ENCODE measurements around the gene SLC36A4.
"Not testable (repeated sequence)": the region's sequence is repeated elsewhere in the genome, so short reads cannot be mapped to it uniquely, and the experiment has no call there.

The SLC36A4 gene

DNA sequence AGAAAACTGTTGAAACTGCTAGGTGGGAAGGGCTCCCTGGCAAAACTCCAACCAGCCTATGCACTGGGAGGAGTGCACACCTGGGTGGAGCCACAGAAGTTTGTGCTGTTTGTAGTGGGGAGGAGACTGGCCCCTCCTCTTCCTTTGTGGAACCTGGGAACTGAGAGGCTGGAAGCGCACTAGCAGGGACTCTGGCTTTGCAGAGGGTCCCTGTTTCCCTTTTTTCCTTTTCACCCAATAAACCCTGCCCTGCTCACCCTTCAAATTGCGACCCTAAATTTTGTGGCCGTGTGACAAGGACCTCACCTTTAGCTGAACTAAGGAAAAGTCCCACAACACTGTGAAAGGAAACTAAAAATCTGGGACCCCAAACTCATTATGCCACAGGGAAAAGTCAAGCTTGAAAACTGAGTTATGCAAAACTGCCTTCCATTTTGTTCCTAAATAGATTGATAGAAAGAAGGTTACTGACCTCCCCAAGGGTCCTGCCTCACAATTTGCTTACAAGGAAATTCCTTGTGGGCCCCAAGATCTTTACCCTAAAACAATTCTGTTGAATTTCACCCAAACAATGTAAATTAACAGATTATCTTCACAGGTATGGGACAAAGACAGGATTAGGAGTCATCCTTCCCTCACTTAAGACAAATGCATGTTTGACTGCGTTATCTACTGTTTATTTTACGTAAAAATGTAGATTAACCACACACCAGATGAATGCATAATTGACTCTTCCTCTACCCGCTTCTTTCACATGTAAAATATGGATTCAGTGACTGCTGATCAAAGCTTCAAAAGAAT is 81.0 kb downstream of the SLC36A4 start:
- ATAC-seq: no peak
- H3K27ac Mint-ChIP-seq: no peak overlapping the region
- H3K36me3 Mint-ChIP-seq: no peaks in the 10 kb centered on the region
- H3K27me3 Mint-ChIP-seq: peaks cover 19% of the 10 kb centered on the region
- H3K4me1 Mint-ChIP-seq: no peaks in the 10 kb centered on the region
- H3K4me3 Mint-ChIP-seq: no peak overlapping the region
- no peaks in the 10 kb centered on the region for H3K9me3 Mint-ChIP-seq

DNA sequence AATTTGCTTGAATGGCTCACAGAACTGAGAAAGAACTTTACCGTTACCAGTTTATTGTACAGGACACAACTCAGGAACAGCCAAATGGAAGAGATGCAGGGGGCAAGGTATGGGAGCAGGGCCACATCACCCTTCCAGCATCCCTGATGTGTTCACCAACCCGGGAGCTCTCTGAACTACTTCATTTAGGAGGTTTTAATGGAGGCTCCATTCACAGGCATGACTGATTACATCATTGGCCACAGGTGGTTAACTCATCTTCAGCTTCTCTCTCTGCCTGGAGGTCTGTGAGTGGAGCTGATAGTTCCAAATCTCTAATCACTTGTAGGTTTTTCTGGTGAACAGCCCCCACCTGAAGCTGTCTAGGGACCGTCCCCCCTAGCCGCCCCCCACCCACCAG is 83.5 kb downstream of the SLC36A4 start:
- Mint-ChIP-seq H3K27me3 (peaks cover 28% of the 10 kb centered on the region), H3K36me3 (no peaks in the 10 kb centered on the region), H3K4me3 (no peak overlapping the region), H3K27ac (no peak overlapping the region), H3K4me1 (no peaks in the 10 kb centered on the region), H3K9me3 (peaks cover 4% of the 10 kb centered on the region)
- ATAC-seq: no peak

DNA sequence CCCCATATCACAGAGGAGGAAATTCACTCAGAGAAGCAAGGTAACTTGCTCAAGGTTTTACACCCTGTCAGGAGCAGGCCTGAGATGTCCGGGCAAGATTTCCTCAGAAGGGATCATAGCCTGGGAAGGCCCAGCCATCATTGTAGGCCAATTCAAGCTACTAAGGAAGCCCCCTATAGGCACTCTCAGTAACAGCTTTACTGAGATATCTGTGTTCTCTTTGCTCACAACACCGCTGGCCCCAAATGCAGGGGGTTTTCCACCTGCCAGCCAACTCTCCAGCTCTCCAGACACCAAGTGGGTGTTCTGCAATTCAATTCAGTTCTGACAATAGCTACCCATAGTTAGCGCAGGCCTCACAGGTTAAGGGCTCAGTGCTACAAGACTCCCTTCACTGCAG is 84.0 kb downstream of the SLC36A4 start:
- no peaks in the 10 kb centered on the region for H3K36me3 Mint-ChIP-seq
- peaks cover 5% of the 10 kb centered on the region for H3K9me3 Mint-ChIP-seq
- no peak overlapping the region for H3K27ac Mint-ChIP-seq
- peaks cover 32% of the 10 kb centered on the region for H3K27me3 Mint-ChIP-seq
- H3K4me1 Mint-ChIP-seq: no peaks in the 10 kb centered on the region
- ATAC-seq: no peak
- H3K4me3 Mint-ChIP-seq: no peak overlapping the region

DNA sequence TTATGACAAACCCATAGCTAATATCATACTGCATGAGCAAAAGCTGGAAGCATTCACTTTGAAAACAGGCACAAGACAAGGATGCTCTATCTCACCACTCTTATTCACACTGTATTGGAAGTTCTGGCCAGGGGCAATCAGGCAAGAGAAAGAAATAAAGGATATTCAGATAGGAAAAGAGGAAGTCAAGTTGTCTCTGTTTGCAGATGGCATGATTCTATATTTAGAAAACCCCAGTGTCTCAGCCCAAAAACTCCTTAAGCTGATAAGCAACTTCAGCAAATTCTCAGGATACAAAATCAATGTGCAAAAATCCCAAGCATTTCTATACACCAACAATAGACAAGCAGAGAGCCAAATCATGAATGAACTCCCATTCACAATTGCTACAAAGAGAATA is 86.6 kb downstream of the SLC36A4 start:
- not testable (repeated sequence) for H3K27ac Mint-ChIP-seq, H3K36me3 Mint-ChIP-seq, H3K4me3 Mint-ChIP-seq, H3K4me1 Mint-ChIP-seq, ATAC-seq, H3K9me3 Mint-ChIP-seq
- H3K27me3 Mint-ChIP-seq: peaks cover 22% of the 10 kb centered on the region

DNA sequence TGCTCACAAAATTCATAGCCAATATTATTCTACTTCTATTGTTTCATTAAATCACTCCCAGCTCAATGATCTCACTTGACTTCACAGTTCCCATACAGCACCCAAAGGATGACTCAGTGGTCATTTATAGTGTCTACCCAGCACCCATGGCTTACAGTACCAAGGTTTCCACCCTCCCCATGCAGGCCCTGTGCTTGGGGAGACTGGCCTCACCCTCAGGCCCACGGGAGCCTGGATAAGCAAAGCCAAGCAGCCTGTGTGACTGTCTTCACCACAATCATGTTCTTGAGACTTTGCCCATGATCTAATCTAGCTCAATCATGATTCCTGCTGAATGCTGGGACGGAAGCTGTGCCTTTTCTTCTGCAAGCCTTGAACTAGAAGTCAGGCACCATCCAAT is 97.6 kb downstream of the SLC36A4 start:
- Mint-ChIP-seq H3K4me3 (no peak overlapping the region), H3K27me3 (peaks cover 6% of the 10 kb centered on the region), H3K36me3 (peaks cover 5% of the 10 kb centered on the region), H3K9me3 (peaks cover 14% of the 10 kb centered on the region), H3K4me1 (no peaks in the 10 kb centered on the region), H3K27ac (no peak overlapping the region)
- no peak for ATAC-seq

DNA sequence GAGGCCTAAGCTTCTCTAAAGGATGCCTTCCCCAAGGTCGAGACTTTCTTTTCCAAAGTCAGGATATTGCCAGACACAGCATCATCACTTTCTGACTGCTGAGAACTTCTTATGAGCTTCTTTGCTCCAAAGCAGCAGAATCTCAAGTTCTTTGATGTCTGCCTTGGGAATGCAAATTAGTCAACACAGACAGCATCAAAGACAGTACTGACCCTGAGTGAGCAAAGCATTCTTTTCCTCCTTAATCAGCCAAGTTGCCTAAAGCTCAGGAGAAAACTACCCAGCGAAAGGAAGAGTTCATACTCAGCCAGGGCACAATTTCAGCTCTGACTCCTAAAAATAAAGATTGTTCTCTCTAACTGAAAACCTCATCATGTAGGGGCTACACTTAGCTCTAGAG is 98.0 kb downstream of the SLC36A4 start:
- Mint-ChIP-seq H3K27me3 (peaks cover 10% of the 10 kb centered on the region), H3K36me3 (peaks cover 6% of the 10 kb centered on the region), H3K4me1 (no peaks in the 10 kb centered on the region), H3K9me3 (peaks cover 17% of the 10 kb centered on the region), H3K27ac (no peak overlapping the region), H3K4me3 (no peak overlapping the region)
- ATAC-seq: no peak

Data from stimulated activated memory B cell treated with anti-CD40 and anti-IgM and Interleukin-4, amounts not matched to agents 10 μg/mL and 1 μg/mL and 100 μg/mL, for 72 hours (primary cell).